Ramos (cell line): ENCODE data around the gene KDM4E.
"Not testable (repeated sequence)": the region's sequence is repeated elsewhere in the genome, so short reads cannot be mapped to it uniquely, and the experiment has no call there.

Experiments used
- in situ Hi-C: fragments of 300-500 bp; cut with MboI; formaldehyde crosslinking; loops from one replicate; pipeline ENCODE4 v1.14.3; 2022; ENCODE audit warnings: low sequenced_read_pairs; ENCODE audit not compliant: unreplicated experiment

The KDM4E gene

GRCh38 chr11:95024958-95025357, at the start of gene KDM4E:
Gene KDM4E, plus strand, starts transcription at chr11:95025258. Its CDS starts 300 bp downstream, at chr11:95025558.
- in situ Hi-C loops = no loop called here

- in situ Hi-C loops = no loop called here
Observed at GRCh38 chr11:94975599-94975998, 49.5 kb upstream of the KDM4E start.

GRCh38 chr11:94987378-94987777, 37.7 kb upstream of the KDM4E start:
- in situ Hi-C loops = no loop called here

- in situ Hi-C loops = no loop called here
Observed at GRCh38 chr11:94988748-94989147, 36.3 kb upstream of the KDM4E start.

- in situ Hi-C loops = no loop called here
Observed at GRCh38 chr11:94993400-94993943, 31.6 kb upstream of the KDM4E start.

- in situ Hi-C loops = no loop called here
Observed at GRCh38 chr11:94997437-94997836, 27.6 kb upstream of the KDM4E start.

- in situ Hi-C loops = no loop called here
Observed at GRCh38 chr11:94998285-94998684, 26.8 kb upstream of the KDM4E start.

- in situ Hi-C loops = no loop called here
Observed at GRCh38 chr11:95003716-95004115, 21.3 kb upstream of the KDM4E start.

- in situ Hi-C loops = no loop called here
Observed at GRCh38 chr11:95005642-95006041, 19.4 kb upstream of the KDM4E start.

- in situ Hi-C loops = no loop called here
Observed at GRCh38 chr11:95011376-95011775, 13.7 kb upstream of the KDM4E start.

GRCh38 chr11:95014184-95014821, 10.8 kb upstream of the KDM4E start:
- in situ Hi-C loops = no loop called here

- in situ Hi-C loops = no loop called here
Observed at GRCh38 chr11:95016139-95016538, 8.9 kb upstream of the KDM4E start.

GRCh38 chr11:95021468-95021867, 3.6 kb upstream of the KDM4E start:
- in situ Hi-C loops = not testable (repeated sequence)

- in situ Hi-C loops = not testable (repeated sequence)
Observed at GRCh38 chr11:95025594-95025993, 536 bp downstream of the KDM4E start.

- in situ Hi-C loops = no loop called here
Observed at GRCh38 chr11:95028357-95028756, 3.3 kb downstream of the KDM4E start.

- in situ Hi-C loops = no loop called here
Observed at GRCh38 chr11:95033051-95033450, 8.0 kb downstream of the KDM4E start.

- in situ Hi-C loops = no loop called here
Observed at GRCh38 chr11:95035316-95035715, 10.3 kb downstream of the KDM4E start.

GRCh38 chr11:95037356-95038035, 12.4 kb downstream of the KDM4E start:
- in situ Hi-C loops = not testable (repeated sequence)

- in situ Hi-C loops = no loop called here
Observed at GRCh38 chr11:95042239-95042638, 17.2 kb downstream of the KDM4E start.

- in situ Hi-C loops = no loop called here
Observed at GRCh38 chr11:95042906-95043305, 17.8 kb downstream of the KDM4E start.

- in situ Hi-C loops = no loop called here
Observed at GRCh38 chr11:95044010-95044409, 19.0 kb downstream of the KDM4E start.

GRCh38 chr11:95045812-95046211, 20.8 kb downstream of the KDM4E start:
- in situ Hi-C loops = no loop called here
